Effector memory CD4-positive, alpha-beta T cell (primary cell): Measurements from ENCODE around the gene CCNL2.

Experiments used
- DNase-seq, 3 donors: peaks; one replicate each; pipeline ENCODE4 v3.0.0-alpha.2; 2020
- H3K27ac ChIP-seq: 2 replicates; pipeline ENCODE4 v1.7.0; 2013; ENCODE audit warnings: mild to moderate bottlenecking, low read length, moderate library complexity; ENCODE audit not compliant: insufficient read depth, poor library complexity, severe bottlenecking
- H3K27me3 ChIP-seq: replicated peaks from 2 replicates; pipeline ENCODE4 v1.7.0; 2013; ENCODE audit warnings: mild to moderate bottlenecking, low read length; ENCODE audit not compliant: insufficient read depth, control insufficient read depth, poor library complexity, severe bottlenecking
- H3K36me3 ChIP-seq: 2 replicates; pipeline ENCODE4 v1.7.0; 2013; ENCODE audit warnings: mild to moderate bottlenecking, low read length, moderate library complexity; ENCODE audit not compliant: control insufficient read depth, insufficient read depth
- H3K4me1 ChIP-seq: 2 replicates; pipeline ENCODE4 v1.7.0; 2013; ENCODE audit warnings: low read length, mild to moderate bottlenecking; ENCODE audit not compliant: control insufficient read depth, insufficient read depth, poor library complexity, severe bottlenecking
- H3K4me3 ChIP-seq: 2 replicates; pipeline ENCODE4 v1.7.0; 2013; ENCODE audit warnings: low read length, low read depth, mild to moderate bottlenecking; ENCODE audit not compliant: insufficient read depth, poor library complexity, severe bottlenecking
- H3K9me3 ChIP-seq: 2 replicates; pipeline ENCODE4 v1.7.0; 2013; ENCODE audit warnings: mild to moderate bottlenecking, low read length, moderate library complexity; ENCODE audit not compliant: control insufficient read depth

CCNL2 gene

DNA sequence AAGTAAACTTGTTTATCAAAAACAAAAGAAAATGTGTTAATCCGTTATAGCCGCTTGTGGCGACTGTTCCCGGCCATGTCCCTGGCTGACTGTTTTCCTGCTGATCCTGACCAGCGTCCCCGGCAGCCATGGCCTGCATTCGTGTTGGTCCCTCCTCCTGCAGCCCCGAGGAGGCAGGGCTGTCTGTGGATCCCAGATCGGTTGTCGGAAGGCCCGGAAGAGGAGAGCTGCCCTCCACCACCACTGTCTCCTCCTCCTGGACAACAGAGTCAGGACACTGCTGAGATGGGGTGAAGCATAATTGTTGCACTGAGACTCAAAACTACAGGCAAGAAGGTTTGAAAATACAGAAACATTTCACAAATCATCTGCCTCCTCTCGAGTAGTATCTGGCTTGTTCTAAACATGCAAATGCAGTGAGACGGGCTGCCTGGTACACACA is 37.1 kb downstream of the CCNL2 start:
- Histone ChIP-seq H3K27me3 (no peaks in the 10 kb centered on the region), H3K27ac (no peak overlapping the region), H3K9me3 (peaks cover under 1% of the 10 kb centered on the region), H3K4me1 (peaks cover 9% of the 10 kb centered on the region), H3K36me3 (no peaks in the 10 kb centered on the region), H3K4me3 (no peak overlapping the region)
- DNase-seq: no peak

DNA sequence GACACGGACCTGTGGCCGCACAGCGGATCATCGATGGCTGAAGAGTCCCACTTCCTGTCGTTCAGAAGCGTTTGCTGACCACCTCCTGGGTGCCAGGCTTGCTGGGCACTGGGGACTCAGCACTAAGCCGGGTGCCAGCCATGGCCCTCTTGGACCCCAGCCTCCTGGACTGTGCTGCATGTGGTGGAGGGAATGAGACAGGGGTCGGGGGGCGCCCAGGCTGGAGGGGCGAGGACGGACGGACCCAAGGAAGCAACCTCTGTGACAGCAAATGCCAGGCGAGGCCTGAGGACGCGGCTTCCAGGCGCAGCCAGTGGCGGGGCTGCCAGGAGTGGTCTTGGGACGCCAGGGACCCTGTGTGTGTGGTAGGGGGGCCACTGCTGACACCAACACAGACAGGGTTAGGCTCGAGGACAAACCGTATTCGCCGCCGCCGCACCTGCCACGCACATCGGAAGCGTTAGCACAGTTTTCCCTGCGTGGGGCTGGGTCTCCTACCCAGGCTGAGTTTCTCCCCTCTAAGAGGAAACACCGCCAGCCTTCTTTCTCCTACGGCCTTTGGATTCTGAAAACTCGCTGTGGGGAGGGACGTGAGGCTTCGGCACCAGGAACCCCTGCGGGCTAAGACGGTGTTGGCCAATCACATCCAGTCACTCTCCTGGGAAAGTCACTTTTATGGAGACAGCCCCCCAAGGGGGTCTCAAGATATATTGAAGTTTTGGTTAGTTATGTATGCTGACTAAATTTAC is 37.7 kb downstream of the CCNL2 start:
- Histone ChIP-seq H3K27me3 (no peaks in the 10 kb centered on the region), H3K36me3 (no peaks in the 10 kb centered on the region), H3K9me3 (no peaks in the 10 kb centered on the region), H3K27ac (no peak overlapping the region), H3K4me1 (peaks cover 9% of the 10 kb centered on the region), H3K4me3 (no peak overlapping the region)
- no peak for DNase-seq

DNA sequence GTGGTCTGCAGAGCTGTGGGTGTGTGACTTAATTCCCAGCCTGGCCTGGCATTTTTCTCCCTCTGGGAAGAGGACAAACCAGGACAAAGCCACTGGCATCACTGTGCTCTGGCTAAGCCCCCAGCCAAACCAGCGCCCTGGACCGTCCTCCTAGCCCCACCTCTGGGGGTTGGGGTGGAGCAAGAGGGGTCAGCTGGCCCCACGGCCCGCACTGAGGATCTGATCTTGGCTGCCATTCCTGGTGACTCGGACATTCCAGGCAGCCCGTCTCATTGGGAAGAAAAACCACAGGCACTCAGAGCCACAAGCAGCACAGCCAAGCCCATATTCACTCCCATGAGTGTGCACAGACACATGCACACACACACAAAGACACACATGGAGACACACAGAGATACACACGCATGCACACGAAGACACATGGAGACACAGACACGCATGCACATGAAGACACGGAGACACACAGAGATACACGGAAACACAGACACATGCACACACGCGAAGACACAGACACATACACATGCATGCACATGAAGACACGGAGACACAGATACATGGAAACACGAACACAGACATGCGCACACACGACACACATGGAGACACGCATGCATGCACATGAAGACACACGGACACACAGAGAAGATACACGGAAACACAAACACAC is 38.5 kb downstream of the CCNL2 start:
- H3K4me3 ChIP-seq: no peak overlapping the region
- no peaks in the 10 kb centered on the region for H3K27me3 ChIP-seq
- H3K36me3 ChIP-seq: no peaks in the 10 kb centered on the region
- H3K9me3 ChIP-seq: no peaks in the 10 kb centered on the region
- no peak for DNase-seq
- H3K27ac ChIP-seq: no peak overlapping the region
- peaks cover 9% of the 10 kb centered on the region for H3K4me1 ChIP-seq

DNA sequence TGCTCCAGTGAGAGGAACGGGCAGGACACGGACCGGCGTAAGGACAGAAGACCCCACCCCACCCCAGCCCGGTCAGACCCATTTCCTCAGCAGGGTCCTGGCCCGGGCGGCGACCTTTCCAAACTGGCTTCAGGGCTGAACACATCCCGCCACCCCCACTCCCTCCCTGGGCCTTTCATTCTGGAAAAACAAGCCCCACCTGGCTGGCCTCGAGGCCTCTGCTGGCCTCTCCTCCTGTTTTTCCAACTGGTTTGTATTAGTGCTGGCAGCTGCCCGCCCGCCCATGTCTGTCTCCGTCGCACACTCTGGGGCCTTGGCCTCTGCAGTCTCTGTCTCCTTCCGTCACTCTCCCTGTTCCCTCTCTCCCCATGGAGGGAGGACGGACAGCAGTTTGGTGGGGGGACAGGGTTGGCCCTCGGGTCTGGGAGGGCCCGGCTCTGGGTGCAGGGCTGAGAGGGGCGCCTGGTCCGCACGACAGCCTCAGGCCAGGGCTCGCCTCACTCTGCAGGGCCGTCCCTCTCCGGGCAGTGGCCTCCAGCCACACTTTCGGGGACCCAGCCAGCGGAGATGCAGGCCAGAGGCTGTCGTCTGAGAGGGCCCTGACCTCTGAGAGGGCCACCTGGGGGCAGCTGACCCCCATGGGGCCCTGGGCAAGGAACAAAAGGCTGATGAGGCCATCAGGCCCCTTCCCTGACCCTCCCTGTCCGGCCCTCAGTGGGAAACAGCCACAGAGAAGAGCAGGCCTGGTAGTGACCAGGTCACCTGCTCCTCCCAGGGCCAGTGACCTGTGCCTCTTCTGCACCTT is 39.3 kb downstream of the CCNL2 start:
- Histone ChIP-seq H3K9me3 (no peaks in the 10 kb centered on the region), H3K27me3 (peaks cover 7% of the 10 kb centered on the region), H3K27ac (no peak overlapping the region), H3K4me3 (no peak overlapping the region), H3K36me3 (no peaks in the 10 kb centered on the region), H3K4me1 (peaks cover 13% of the 10 kb centered on the region)
- no peak for DNase-seq

DNA sequence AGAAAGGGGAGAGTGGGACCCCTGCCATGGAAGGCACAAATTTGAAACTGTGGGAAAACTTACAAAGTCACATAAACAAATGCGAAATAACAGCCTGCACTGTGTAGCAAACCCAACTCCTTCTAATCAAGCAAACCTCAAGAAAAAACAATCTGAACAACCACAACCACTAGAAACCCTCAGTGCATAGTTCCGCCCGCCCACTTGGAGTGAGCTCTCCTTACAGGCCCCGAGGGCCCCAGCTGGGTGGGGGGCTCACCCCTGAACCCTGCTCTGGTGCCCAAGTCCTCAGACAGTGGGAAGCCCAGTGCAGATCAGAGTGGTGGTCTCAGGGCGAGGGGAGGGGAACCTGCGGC is 39.8 kb downstream of the CCNL2 start:
- H3K4me1 ChIP-seq: peaks cover 18% of the 10 kb centered on the region
- no peak for DNase-seq
- H3K4me3 ChIP-seq: no peak overlapping the region
- no peak overlapping the region for H3K27ac ChIP-seq
- H3K9me3 ChIP-seq: no peaks in the 10 kb centered on the region
- H3K36me3 ChIP-seq: no peaks in the 10 kb centered on the region
- H3K27me3 ChIP-seq: peaks cover 13% of the 10 kb centered on the region

DNA sequence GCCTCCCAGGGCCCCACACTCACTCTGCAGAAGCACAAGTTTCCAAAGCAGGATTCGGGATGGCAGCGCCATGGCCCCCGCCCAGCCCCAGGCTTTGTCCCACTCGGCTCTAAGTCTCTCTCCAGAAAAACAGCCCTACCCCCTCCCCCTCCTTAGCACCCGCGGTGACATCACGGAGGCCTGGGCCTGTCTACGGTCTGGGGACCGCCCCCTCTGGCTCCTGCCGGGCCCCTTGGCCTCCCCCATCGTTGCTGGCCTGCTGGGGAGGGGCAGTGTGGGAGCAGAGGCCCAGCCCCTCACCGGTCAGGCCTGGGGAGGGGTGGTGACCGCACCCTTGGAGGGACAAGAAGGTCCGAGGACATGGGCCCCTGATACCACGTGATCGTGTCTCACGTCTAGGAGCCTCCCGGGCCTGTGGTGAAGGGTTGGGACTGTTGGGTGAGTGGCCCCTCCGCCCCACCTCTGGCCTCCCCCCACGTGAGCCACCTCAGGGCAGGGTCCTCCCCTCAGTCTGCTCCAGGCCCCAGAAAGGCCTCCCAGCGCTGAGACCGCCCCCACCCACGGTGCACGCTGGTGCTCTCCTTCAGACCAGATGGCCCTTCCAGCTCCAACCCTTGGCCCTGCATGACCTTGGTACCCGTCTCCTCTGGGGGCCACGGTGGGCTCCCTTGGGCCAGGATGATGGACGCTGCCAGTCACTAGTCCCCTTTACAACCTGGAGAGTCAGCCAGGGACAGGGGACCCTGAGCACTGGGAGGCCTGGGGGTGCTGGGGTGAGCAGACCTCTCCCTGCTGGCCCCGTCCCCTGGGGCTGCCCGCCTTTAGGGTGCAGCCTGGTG is 40.5 kb downstream of the CCNL2 start, which contains the start of gene MXRA8:
Gene MXRA8, minus strand, starts transcription at position 123 of the 839 bp plus-strand sequence. Its CDS starts 51 bp downstream, at position 72.
- Histone ChIP-seq H3K4me3 (no peak within 1 kb of the TSS), H3K27ac (no peak within 1 kb of the TSS), H3K36me3 (no peaks in the 10 kb centered on the region), H3K9me3 (no peaks in the 10 kb centered on the region), H3K27me3 (peaks cover 19% of the 10 kb centered on the region), H3K4me1 (peaks cover 24% of the 10 kb centered on the region)
- no peak for DNase-seq

DNA sequence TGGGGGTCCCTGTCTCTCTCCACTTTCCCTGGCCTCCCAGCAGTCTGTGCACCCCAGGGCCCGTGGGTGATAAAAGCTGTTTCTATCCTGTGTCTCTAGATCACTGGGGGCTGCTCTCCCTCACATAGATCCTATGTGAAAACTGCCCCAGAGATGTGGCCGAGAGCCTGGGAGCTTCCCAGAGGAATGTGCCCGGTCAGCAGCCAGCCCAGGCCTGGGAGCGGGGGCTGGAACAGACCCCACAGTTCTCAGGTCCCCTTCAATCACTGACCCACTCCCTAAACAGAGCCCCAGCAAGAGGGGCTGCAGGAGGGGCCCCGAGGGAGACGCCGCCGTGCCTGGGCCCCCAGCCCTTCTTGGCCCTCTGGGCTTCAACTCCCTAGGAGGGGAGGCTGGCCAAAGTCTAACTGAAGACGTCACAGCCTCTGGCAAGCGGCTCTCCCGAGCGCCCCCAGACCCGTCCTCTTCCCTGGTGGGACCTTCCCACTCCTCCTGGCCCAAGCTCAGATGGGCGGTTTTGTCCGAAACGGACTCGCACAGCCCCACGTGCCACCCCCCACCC is 41.2 kb downstream of the CCNL2 start:
- Histone ChIP-seq H3K9me3 (no peaks in the 10 kb centered on the region), H3K27ac (no peak overlapping the region), H3K4me3 (no peak overlapping the region), H3K4me1 (peaks cover 26% of the 10 kb centered on the region), H3K36me3 (no peaks in the 10 kb centered on the region), H3K27me3 (peaks cover 26% of the 10 kb centered on the region)
- DNase-seq: no peak

DNA sequence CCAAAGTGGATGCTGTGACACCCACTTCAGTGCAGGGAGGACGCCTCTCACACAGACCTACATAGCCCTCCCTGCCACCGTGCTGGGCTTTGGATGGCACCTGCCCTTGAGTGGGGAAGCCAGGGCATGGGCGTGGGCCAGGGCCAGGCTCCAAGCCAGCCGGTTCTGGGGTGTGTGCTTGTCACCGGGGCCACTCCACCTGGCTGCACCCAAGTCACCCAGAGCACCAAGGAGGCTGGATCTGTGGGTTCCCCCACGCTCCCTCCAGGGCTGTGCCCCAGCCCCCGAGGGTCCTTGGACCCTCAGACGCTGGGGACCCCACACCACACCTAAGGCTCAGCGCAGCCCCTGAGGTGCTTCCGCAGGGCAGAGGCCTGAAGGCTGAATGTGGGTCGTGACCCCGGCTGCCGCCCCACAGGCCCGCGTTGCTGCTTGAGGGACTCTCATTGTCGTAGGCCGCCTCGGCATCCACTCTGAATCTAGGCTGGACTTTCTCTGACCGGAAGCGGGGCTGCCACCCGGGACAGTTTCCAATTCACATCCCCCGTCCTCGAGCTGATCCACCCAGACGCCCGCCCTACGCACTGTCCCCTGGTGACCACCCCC is 42.2 kb downstream of the CCNL2 start:
- H3K4me1 ChIP-seq: peaks cover 26% of the 10 kb centered on the region
- no peak overlapping the region for H3K4me3 ChIP-seq
- DNase-seq: no peak
- H3K27me3 ChIP-seq: peaks cover 32% of the 10 kb centered on the region
- no peaks in the 10 kb centered on the region for H3K9me3 ChIP-seq
- H3K27ac ChIP-seq: no peak overlapping the region
- H3K36me3 ChIP-seq: no peaks in the 10 kb centered on the region

DNA sequence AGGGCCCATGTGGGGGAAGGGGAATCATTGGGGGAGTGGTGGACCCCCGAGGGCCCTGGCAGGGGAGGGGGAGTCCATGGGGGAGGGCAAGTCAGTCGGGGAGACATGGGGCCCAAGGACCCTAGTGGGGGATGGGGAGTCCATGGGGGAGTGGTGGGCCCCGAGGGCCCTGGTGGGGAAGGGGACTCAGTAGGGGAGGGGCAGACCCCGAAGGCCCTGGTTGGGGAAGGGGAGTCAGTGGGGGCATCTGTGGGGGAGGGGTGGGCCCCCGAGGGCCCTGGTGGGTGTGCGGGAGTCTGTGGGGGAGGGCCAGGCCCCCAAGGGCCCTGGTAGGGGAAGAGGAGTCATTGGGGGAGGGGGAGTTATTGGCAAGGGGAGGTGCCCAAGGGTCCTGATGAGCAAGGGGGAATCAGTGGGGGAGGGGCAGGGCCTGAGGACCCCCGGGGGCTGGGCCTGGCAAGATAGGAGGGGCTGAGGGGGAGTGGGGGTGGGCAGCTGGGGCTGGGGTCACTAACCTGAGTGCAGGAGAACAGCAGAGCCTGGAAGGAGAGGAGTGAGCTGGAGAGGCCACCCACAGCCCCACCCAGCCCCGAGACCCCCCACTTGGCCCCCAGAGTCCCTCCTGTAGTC is 42.9 kb downstream of the CCNL2 start:
- DNase-seq: no peak
- peaks cover 26% of the 10 kb centered on the region for H3K4me1 ChIP-seq
- peaks cover 32% of the 10 kb centered on the region for H3K27me3 ChIP-seq
- H3K4me3 ChIP-seq: no peak overlapping the region
- H3K27ac ChIP-seq: no peak overlapping the region
- no peaks in the 10 kb centered on the region for H3K36me3 ChIP-seq
- H3K9me3 ChIP-seq: no peaks in the 10 kb centered on the region
